ENCODE measurements around the gene RHBDL2.
A peak's percentile ranks its signal among the peaks of the same experiment; 100 is the strongest.
"Not testable (repeated sequence)": the region's sequence is repeated elsewhere in the genome, so short reads cannot be mapped to it uniquely, and the experiment has no call there.

Gene RHBDL2

GRCh38 chr1:38941527-38942019 is at the start of gene RHBDL2:
RHBDL2 (minus strand) TSS chr1:38941830; CDS start chr1:38919212, 22,618 bp downstream.
- no peak for DNase-seq

- peak; percentile 98 for DNase-seq
These were observed 49.4 kb upstream of the RHBDL2 start, which contains the start of gene AKIRIN1 for GRCh38 chr1:38990738-38991637. AKIRIN1 (plus strand) TSS chr1:38991276; CDS start chr1:38991381, 105 bp downstream.

GRCh38 chr1:38990386-38990737 is 48.7 kb upstream of the RHBDL2 start:
- DNase-seq = no peak

GRCh38 chr1:38989979-38990378 is 48.3 kb upstream of the RHBDL2 start:
- no peak for DNase-seq

GRCh38 chr1:38979380-38979779 is 37.8 kb upstream of the RHBDL2 start:
- DNase-seq = not testable (repeated sequence)

GRCh38 chr1:38978245-38978542 is 36.6 kb upstream of the RHBDL2 start:
- not testable (repeated sequence) for DNase-seq

GRCh38 chr1:38977399-38978244 is 36.0 kb upstream of the RHBDL2 start:
- DNase-seq = not testable (repeated sequence)

- DNase-seq = no peak
These were observed 32.2 kb upstream of the RHBDL2 start for GRCh38 chr1:38973659-38974437.

GRCh38 chr1:38973145-38973544 is 31.5 kb upstream of the RHBDL2 start:
- DNase-seq = not testable (repeated sequence)

GRCh38 chr1:38964140-38964548 is 22.5 kb upstream of the RHBDL2 start:
- DNase-seq = no peak

- DNase-seq = no peak
These were observed 20.9 kb upstream of the RHBDL2 start for GRCh38 chr1:38962560-38962959.

GRCh38 chr1:38962113-38962512 is 20.5 kb upstream of the RHBDL2 start:
- DNase-seq = no peak

GRCh38 chr1:38958967-38959366 is 17.3 kb upstream of the RHBDL2 start:
- no peak for DNase-seq

- DNase-seq = no peak
These were observed 11.8 kb upstream of the RHBDL2 start for GRCh38 chr1:38953433-38953860.

- DNase-seq = no peak
These were observed 8.9 kb upstream of the RHBDL2 start for GRCh38 chr1:38950553-38950952.

- DNase-seq = no peak
These were observed 2.9 kb upstream of the RHBDL2 start for GRCh38 chr1:38944547-38944946.

GRCh38 chr1:38942664-38943428 is 1.2 kb upstream of the RHBDL2 start:
- no peak for DNase-seq

GRCh38 chr1:38941093-38941492 is 537 bp downstream of the RHBDL2 start:
- no peak for DNase-seq

- no peak for DNase-seq
These were observed 1.1 kb downstream of the RHBDL2 start for GRCh38 chr1:38940339-38941047.

GRCh38 chr1:38938722-38939260 is 2.8 kb downstream of the RHBDL2 start:
- no peak for DNase-seq

GRCh38 chr1:38932571-38932970 is 9.1 kb downstream of the RHBDL2 start:
- DNase-seq = no peak

Measured in DMS153 (cell line).